Cardiac muscle cell (in vitro differentiated cells and primary cell): ENCODE results near the gene RASA1. TPM values are rescaled to one million over a fixed set of nuclear protein-coding genes. Genes with fewer than 3 reads are reported as not detected.

Source experiments
- DNase-seq, 2 donors: peaks; one replicate each; pipeline versions ENCODE4 v3.0.0 to v3.0.0-alpha.2; 2010 to 2017; ENCODE audit warnings: low read depth in 1 of 2, low spot score in 1 of 2
- H3K27ac ChIP-seq: fragments of 200-600 bp; sonication (generic); 2 replicates; pipeline ENCODE4 v1.5.1; 2016
- H3K27me3 ChIP-seq: fragments of 200-600 bp; sonication (generic); 2 replicates; pipeline ENCODE4 v1.6.0; 2016; ENCODE audit warnings: control low read depth
- H3K36me3 ChIP-seq: fragments of 200-600 bp; sonication (generic); 2 replicates; pipeline ENCODE4 v1.5.1; 2016; ENCODE audit warnings: control low read depth
- H3K4me1 ChIP-seq: fragments of 200-600 bp; sonication (generic); 2 replicates; pipeline ENCODE4 v1.8.1; 2017; ENCODE audit warnings: low read depth, mild to moderate bottlenecking, mixed run types
- H3K4me3 ChIP-seq: fragments of 200-600 bp; sonication (generic); 2 replicates; pipeline ENCODE4 v1.5.1; 2016; ENCODE audit warnings: mild to moderate bottlenecking
- H3K9me3 ChIP-seq: fragments of 200-600 bp; sonication (generic); 2 replicates; pipeline ENCODE4 v1.5.1; 2017; ENCODE audit warnings: low read depth, mild to moderate bottlenecking, control low read depth
- CTCF ChIP-seq: IDR thresholded peaks from 2 replicates; pipeline ENCODE4 v1.5.1; 2012; ENCODE audit warnings: low read depth, mild to moderate bottlenecking, low read length
- polyA plus RNA-seq: library from polyadenylated mRNA; unstranded; fragments of >200 nt; fragmentation: Nextera tagmentation; extraction: Ambion mirVana; gene quantifications from 2 replicates; pipeline ENCODE4 v1.2.1, GENCODE V29; 2016
- total RNA-seq: library from RNA; depleted of rRNA; stranded (reverse); fragments of >200 nt; gene quantifications from 2 replicates; pipeline ENCODE4 v1.2.3, GENCODE V29; 2016

Gene RASA1
- total and polyA plus RNA-seq, 2 experiments from 2014 or later: 16.1 to 27.0 TPM

GRCh38 chr5:87403409-87403808, 135.7 kb downstream of the RASA1 start:
- H3K36me3 ChIP-seq: peaks cover 48% of the 10 kb centered on the region
- H3K27me3 ChIP-seq: no peaks in the 10 kb centered on the region
- peaks cover 9% of the 10 kb centered on the region for H3K4me1 ChIP-seq
- no peak for DNase-seq
- H3K9me3 ChIP-seq: no peaks in the 10 kb centered on the region
- no peak overlapping the region for H3K27ac ChIP-seq
- H3K4me3 ChIP-seq: no peak overlapping the region
- no peak for TF ChIP-seq CTCF

- H3K9me3 ChIP-seq: no peaks in the 10 kb centered on the region
- no peaks in the 10 kb centered on the region for H3K27me3 ChIP-seq
- H3K27ac ChIP-seq: peak overlapping the region; percentile 79
- TF ChIP-seq CTCF: no peak
- H3K36me3 ChIP-seq: peaks cover 43% of the 10 kb centered on the region
- peaks cover 9% of the 10 kb centered on the region for H3K4me1 ChIP-seq
- no peak for DNase-seq
- H3K4me3 ChIP-seq: no peak overlapping the region
Measured at GRCh38 chr5:87403899-87404298, 136.2 kb downstream of the RASA1 start.

GRCh38 chr5:87404359-87404758, 136.7 kb downstream of the RASA1 start:
- Histone ChIP-seq H3K4me1 (peaks cover 9% of the 10 kb centered on the region), H3K27me3 (no peaks in the 10 kb centered on the region), H3K27ac (peak overlapping the region; percentile 79), H3K36me3 (peaks cover 39% of the 10 kb centered on the region), H3K4me3 (no peak overlapping the region), H3K9me3 (no peaks in the 10 kb centered on the region)
- DNase-seq: no peak
- TF ChIP-seq CTCF: no peak

GRCh38 chr5:87405472-87406155, 137.9 kb downstream of the RASA1 start:
- no peaks in the 10 kb centered on the region for H3K9me3 ChIP-seq
- DNase-seq: no peak
- TF ChIP-seq CTCF: no peak
- peaks cover 40% of the 10 kb centered on the region for H3K36me3 ChIP-seq
- H3K27me3 ChIP-seq: no peaks in the 10 kb centered on the region
- H3K4me3 ChIP-seq: no peak overlapping the region
- peak overlapping the region; percentile 11 for H3K27ac ChIP-seq
- peaks cover 9% of the 10 kb centered on the region for H3K4me1 ChIP-seq

- Histone ChIP-seq H3K27ac (no peak overlapping the region), H3K4me1 (peaks cover 9% of the 10 kb centered on the region), H3K27me3 (no peaks in the 10 kb centered on the region), H3K4me3 (no peak overlapping the region), H3K9me3 (no peaks in the 10 kb centered on the region), H3K36me3 (peaks cover 25% of the 10 kb centered on the region)
- DNase-seq: no peak
- no peak for TF ChIP-seq CTCF
Measured at GRCh38 chr5:87408204-87408603, 140.5 kb downstream of the RASA1 start.
